ENCODE data around the gene OVAAL.

OVAAL gene

DNA sequence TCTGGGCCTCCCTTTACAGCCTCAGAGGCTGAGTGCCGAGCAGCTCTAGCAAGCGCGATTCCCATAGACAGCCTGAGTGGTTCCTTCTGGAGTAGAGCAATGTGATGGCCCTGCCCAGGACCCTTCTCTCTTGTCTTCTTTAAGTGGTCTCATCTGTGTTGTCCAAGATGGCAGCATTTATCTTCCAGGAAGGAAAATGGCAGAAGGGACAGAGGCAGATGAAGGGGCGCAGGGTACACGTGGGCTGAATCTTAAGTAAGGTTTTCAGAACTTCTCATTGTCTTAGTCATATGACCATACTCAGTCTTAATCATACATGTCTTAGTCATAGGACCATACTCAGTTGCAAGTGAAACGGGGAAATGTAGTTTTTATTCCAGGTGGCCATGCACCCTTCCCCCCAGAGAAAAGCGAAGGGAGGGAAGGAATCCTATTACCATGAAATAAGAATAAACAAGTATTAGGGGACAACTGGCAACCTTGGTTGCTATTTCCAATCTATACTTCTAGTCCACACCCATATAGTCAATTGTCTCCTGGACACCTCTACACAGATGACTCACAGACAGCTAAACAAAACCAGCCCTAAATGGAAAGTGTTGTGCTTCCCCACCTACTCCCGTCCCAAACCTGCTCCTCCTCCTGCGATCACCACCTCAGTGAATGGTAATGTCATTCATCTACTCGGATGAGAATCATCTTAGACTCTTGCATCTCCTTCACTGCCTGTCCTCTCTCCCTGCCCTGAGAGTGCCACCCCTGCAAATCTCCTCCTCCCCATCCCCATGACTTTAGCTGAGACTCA is 13.3 kb downstream of the OVAAL start:
- no peak for DNase-seq

DNA sequence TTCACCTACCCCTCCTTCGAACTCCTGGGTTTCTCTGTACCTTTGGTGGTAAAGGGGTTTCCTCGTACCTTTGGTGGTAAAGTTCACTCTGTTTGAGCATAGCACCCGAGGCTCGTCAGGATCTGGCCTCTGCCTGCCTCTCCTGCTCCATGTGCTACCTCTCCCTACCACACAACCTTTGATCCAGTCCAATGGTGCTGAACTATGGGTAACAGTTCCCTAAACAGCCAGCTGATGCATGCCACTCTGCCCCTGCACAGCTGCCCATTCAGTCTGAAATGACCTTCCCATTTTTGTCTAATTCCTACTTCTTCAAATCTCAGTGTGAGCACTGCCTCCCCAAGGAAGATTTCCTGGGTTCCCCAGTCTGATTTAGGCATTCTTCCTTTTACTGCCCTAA is 14.0 kb downstream of the OVAAL start:
- DNase-seq = no peak

GRCh38 chr1:180574031-180574713 is 15.4 kb downstream of the OVAAL start:
- DNase-seq = no peak

- DNase-seq = no peak
Measured at GRCh38 chr1:180577361-180577760, 18.6 kb downstream of the OVAAL start.

DNA sequence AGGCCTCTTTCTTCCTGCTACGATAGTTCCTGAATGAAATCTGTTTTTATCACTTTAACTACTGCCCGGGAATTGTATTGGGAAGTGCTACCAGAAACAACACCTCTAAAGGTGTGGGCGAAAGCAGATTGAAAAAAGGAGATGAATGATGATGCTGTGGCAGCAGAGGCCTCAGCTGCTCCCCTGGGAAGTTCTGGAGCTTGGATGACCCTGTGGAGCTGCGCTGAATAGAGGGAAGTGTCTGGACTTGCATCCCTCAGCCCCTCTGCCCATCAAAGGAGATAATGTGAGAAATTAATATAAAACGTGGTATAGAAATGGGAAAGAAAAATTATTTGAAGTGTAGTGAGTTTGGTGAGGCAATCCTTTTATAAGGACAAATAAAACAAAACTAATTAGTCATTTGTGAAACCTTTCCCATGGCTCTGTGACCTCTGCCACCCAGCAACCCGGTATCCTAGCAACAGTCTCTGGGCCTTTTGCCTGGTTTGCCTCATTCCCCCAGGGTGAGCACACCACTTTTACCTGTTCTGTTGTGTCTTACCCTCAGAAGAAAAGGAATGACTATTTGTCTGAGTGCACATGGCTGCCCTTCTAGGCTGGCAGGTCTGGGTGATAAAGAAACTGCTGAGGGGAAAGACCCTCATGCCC is 21.3 kb downstream of the OVAAL start:
- no peak for DNase-seq

DNA sequence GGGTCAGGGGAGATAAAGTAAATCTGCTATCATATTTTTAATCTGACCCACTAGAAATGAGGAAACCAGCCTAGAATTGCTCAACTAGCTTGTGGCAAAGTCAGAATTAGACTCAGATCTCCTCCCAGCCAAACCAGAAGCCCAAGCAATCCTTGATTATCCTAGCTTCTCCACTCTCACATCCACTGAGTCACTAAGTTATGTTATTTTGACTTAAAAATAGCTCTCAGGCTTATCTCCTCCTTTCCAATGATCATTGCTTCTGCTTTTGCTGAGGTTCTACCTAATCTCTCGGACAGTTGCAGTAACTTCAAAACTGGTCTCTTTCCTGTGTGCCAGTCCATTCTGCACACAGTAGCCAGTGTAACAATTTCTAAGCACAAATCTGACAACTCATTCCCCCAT is 22.9 kb downstream of the OVAAL start:
- no peak for DNase-seq

DNA sequence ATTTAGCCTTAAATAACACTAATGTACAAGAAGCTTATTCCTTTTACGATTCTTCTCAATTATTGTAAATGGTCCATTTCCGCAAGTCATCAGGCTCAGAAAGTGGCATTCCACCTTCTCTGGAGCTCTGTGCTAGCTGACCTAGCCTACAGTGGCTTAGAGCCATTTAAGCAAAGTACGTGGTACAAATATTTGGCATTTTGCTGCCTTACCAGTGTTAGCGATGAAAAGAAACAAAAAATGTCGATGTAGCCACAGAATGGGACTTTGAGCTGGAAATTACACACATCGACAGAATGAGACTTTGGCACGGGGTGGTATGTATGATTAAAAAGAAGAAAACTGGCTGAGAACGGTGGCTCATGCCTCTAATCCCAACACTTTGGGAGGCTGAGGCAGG is 26.1 kb downstream of the OVAAL start:
- no peak for DNase-seq

DNA sequence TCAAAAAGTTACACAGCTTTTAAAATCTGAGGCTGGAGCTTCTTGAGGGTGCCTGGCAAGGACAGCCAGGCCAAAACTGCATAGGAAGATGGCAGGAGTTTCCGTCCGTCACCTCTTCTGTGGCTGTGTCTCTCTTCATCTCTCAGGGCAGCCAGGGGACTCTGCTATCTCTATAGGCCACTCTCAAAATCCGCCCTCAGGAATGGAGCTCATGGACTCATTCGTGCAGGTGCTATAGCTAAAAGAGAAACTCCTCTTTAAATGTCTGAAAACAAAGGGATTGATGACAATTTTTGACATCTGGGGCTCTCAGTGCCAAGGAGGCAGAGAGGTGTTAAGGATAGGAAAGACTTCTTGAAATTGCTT is 27.2 kb downstream of the OVAAL start:
- DNase-seq = no peak

- peak; percentile 43 for DNase-seq
Measured at GRCh38 chr1:180586671-180587155, 27.9 kb downstream of the OVAAL start.

GRCh38 chr1:180588121-180588520 is 29.4 kb downstream of the OVAAL start:
- DNase-seq = no peak

- no peak for DNase-seq
Measured at GRCh38 chr1:180590889-180591288, 32.1 kb downstream of the OVAAL start.

DNA sequence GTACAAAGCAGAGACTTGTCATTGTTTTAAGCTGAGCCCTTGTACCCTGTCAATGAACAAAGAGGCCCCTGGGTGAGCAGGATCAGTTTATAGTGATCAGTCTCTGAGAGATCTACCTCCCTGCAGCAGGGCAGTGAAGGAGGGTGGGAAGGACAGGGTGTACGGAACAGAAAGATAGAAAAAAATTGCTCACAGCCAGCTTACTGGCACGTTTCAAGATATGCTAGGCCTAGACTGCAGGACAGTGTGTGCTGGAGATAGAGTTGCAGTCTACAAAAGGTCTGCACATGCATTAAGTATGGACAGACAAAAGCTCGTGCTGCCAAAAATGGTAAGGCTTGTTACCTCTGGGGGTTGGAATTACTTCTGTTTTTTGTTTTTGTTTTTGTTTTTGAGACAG is 34.6 kb downstream of the OVAAL start:
- DNase-seq = no peak

GRCh38 chr1:180594723-180595122 is 36.0 kb downstream of the OVAAL start:
- peak; percentile 29 for DNase-seq

GRCh38 chr1:180595966-180596365 is 37.2 kb downstream of the OVAAL start:
- no peak for DNase-seq

GRCh38 chr1:180597520-180597919 is 38.8 kb downstream of the OVAAL start:
- no peak for DNase-seq

GRCh38 chr1:180598333-180598974 is 39.7 kb downstream of the OVAAL start:
- DNase-seq = no peak

DNA sequence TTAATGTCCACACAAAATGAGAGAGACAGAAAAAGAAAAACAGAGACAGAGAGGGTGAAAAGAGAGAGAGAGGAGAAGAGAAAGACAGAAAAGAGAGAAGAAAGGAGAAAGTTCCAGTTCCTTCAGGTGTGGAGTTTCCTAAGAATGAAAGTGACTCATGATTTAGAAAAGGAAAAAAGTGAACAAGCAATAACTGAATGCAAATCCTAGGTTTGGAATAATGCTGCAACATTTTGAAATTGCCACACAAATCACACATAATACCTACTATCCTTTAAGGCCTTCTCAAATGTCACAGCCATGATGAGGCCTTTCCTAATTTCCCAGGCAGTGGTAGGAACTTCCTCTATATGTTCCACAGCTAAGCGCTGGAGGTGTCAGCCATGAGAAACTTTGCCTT is 41.6 kb downstream of the OVAAL start:
- no peak for DNase-seq

DNA sequence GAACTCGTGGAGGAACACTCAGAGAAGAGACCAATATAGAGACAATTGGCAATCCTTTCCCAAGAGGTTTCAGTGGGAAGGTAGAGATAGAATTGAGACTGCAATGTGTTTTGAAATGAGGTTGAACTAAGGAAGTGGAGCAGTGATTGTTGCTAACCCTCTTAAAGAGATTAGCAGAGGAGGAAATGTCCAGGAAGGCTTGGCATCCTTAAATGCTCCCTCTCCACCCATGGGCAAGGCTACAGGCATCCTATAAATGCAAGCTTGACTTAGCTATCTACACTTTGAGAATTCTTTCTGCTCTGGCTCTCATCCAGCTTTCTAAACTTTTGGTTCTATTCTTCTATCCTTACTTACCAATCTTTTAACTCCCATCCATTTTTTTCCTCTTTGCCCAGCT is 42.7 kb downstream of the OVAAL start:
- no peak for DNase-seq

DNA sequence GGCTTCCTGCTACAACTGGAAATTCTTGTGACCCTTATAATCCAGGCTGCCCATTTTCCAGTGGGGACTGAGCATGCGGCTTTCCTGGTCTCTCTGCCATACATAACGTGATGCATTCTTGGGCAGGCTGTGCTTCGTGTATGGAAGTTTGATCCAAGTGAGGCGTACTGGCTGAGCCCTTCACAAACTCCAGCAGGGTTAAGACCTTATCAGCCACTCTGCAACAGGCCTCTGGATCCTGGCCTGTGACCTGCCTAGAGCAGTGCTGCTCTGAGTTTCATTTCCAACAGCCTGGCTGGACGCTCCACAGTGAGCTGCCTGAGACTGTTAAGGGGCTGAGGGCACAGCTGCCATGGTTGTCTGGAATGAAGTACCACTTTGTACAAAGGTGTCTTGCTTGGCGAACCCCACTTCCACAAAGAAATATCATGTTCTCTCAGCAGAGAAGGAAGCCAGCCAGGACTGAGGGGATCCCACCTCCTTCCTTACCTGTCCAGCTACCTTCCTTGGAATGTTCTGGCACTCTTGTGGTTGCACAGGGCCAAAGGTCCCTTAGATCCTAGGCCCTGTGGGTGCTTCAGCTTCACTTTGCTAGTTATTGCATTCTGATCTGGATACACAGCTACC is 44.6 kb downstream of the OVAAL start:
- DNase-seq = no peak

DNA sequence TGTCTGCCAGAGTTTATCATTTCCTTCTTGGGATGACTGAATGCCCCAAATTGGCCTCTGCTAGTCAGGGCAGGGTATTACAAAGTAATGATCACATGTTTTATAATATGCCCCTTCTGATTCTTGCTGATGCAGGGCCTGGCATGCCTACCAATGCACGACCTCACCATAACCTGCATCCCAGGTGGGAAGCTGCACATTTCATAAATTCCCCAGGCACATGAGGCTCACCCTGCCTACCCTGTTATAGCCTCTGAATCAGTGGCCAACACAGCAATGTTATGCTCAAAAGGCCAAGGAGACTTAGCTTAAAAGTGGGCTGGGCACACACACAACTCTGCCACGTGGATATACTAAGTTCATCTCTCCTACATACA is 45.1 kb downstream of the OVAAL start:
- DNase-seq = no peak

DNA sequence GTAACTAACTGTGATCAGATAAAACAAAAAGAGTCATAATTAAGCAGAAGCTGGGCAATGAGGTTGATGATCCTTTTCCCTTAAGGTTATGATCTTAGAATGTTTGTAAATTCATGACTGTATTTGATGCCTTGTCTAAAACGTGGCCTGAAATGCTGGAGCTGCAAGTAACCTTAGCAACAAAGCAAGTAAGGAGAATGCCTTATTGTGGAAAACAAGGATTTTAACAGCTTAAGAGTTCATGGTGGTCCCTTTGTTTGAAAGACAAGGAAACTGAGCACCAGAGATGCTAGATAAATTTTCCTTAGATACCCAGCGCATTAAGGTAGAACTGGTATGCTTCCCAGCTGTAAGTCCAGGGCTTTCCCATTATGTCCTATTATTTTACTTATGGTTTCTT is 47.4 kb downstream of the OVAAL start:
- DNase-seq = no peak

DNA sequence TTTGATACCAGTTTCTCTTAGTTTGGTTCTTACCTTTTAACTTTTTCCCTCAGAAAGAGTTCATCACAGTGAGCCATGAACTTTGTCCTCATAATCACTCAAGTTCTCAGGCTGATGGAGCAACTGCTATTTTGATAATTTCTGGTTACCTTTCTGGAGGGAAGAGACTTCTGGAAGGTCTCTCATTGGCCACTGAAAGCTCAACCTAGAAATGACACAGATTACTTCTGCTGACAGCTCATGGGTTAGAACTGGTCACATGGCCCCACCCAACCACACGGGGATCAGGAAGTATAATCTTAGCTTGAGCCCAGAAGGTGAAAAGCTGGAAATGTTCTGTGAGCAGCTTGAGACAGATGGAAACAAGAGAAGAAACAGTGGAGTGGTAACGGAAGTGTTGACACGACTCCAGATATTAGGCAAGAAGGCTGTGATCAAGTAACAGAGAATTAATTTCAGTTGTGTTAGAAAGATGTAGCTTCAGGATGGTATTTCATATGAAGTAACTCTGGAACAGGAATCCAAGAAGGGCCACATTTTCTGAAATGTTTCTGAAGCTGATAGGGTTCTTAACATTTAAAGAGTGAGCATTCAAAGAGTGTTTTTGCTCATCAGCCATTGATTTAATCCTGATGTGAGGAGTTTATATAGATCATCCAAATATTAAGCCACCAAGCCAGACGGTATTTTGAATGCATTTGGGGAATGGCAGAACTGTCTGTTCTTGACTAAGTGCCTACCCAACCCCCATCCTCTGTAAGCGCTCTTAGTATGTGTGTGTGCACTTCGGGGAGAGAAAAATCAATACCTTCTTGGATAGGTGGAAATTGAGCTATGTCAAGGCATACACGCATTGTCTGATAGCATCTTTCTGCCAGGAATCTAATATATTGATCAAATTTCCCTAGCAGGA is 51.1 kb downstream of the OVAAL start:
- DNase-seq = no peak
